KMS-11 (cell line): Measurements from ENCODE around the gene CCDC159.

Experiments
- H2AFZ ChIP-seq: fragments of 200-600 bp; sonication (generic); 2 replicates; pipeline ENCODE4 v1.6.1; 2016; ENCODE audit warnings: antibody characterized with exemption, mixed run types, low read depth
- H3K27ac ChIP-seq: fragments of 200-600 bp; sonication (generic); 2 replicates; pipeline ENCODE4 v1.6.1; 2016; ENCODE audit warnings: mild to moderate bottlenecking, mixed run types
- H3K27me3 ChIP-seq: fragments of 200-600 bp; sonication (generic); 2 replicates; pipeline ENCODE4 v1.6.1; 2017; ENCODE audit warnings: mild to moderate bottlenecking, low read depth, mixed run types, moderate library complexity; ENCODE audit not compliant: insufficient read depth
- H3K36me3 ChIP-seq: fragments of 200-600 bp; sonication (generic); 2 replicates; pipeline ENCODE4 v1.6.1; 2017; ENCODE audit warnings: mild to moderate bottlenecking, mixed run types; ENCODE audit not compliant: insufficient read depth
- H3K4me1 ChIP-seq: fragments of 200-600 bp; sonication (generic); 2 replicates; pipeline ENCODE4 v1.6.1; 2016; ENCODE audit warnings: mild to moderate bottlenecking, low read depth, mixed run types; ENCODE audit not compliant: poor library complexity, severe bottlenecking
- H3K4me2 ChIP-seq: fragments of 200-600 bp; sonication (generic); 2 replicates; pipeline ENCODE4 v1.7.0; 2016; ENCODE audit warnings: mild to moderate bottlenecking, mixed run types
- H3K4me3 ChIP-seq: fragments of 200-600 bp; sonication (generic); IDR thresholded peaks from 2 replicates; pipeline ENCODE4 v1.6.1; 2017; ENCODE audit warnings: low read depth, low read length, mixed read lengths; ENCODE audit not compliant: insufficient read depth
- H3K79me2 ChIP-seq: fragments of 200-600 bp; sonication (generic); 2 replicates; pipeline ENCODE4 v1.6.1; 2016; ENCODE audit warnings: low read depth, mixed run types; ENCODE audit not compliant: insufficient read depth
- H3K9ac ChIP-seq: fragments of 200-600 bp; sonication (generic); 2 replicates; pipeline ENCODE4 v1.6.1; 2016; ENCODE audit warnings: mild to moderate bottlenecking, mixed run types
- H4K20me1 ChIP-seq: fragments of 200-600 bp; sonication (generic); 2 replicates; pipeline ENCODE4 v1.6.1; 2016; ENCODE audit warnings: mild to moderate bottlenecking, mixed run types; ENCODE audit not compliant: insufficient read depth
- TF ChIP-seq, protein P1 (sequence below): fragments of 200-600 bp; sonication (generic); conservative IDR thresholded peaks from 2 replicates; pipeline ENCODE4 v1.6.1; 2017; ENCODE audit warnings: low read depth, mild to moderate bottlenecking, antibody characterized with exemption, low read length, moderate library complexity, mixed read lengths

Gene CCDC159

DNA sequence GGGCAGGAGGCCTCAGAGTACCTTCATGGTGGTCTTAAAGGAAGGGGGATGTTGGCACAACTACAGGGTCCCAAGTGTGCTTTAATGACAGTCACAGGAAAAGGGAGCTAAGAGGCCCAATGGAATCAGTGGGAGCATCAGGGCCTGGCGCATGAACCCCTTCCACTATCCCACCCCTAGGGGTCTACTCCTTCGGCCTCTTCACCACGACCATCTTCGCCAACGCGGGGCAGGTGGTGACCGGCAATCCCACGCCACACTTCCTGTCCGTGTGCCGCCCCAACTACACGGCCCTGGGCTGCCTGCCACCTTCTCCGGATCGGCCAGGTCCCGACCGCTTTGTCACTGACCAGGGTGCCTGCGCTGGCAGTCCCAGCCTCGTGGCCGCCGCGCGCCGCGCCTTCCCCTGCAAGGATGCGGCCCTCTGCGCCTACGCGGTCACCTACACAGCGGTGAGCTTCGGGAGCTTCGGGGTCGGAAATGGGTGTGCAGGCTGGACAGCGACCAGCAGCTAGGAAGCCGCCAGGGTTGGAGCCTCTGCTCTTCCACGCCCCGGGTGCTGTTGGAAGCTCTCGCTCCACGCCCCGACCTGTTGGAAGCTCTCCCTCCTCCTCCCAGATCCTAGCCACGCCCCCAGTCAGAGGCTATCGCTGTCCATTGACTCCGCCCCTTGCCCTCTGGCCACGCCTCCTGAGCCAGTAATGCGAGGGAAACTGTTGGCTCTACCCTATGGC lies 14.9 kb downstream of the CCDC159 start:
- Histone ChIP-seq H2AFZ (no peak overlapping the region), H3K9ac (no peak overlapping the region), H3K27ac (no peak overlapping the region), H3K79me2 (no peaks in the 10 kb centered on the region), H3K27me3 (no peaks in the 10 kb centered on the region), H3K4me1 (no peaks in the 10 kb centered on the region), H4K20me1 (no peaks in the 10 kb centered on the region), H3K4me3 (no peak overlapping the region), H3K36me3 (no peaks in the 10 kb centered on the region), H3K4me2 (no peak overlapping the region)
- TF ChIP-seq, protein P1, sequence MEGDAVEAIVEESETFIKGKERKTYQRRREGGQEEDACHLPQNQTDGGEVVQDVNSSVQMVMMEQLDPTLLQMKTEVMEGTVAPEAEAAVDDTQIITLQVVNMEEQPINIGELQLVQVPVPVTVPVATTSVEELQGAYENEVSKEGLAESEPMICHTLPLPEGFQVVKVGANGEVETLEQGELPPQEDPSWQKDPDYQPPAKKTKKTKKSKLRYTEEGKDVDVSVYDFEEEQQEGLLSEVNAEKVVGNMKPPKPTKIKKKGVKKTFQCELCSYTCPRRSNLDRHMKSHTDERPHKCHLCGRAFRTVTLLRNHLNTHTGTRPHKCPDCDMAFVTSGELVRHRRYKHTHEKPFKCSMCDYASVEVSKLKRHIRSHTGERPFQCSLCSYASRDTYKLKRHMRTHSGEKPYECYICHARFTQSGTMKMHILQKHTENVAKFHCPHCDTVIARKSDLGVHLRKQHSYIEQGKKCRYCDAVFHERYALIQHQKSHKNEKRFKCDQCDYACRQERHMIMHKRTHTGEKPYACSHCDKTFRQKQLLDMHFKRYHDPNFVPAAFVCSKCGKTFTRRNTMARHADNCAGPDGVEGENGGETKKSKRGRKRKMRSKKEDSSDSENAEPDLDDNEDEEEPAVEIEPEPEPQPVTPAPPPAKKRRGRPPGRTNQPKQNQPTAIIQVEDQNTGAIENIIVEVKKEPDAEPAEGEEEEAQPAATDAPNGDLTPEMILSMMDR = no peak

DNA sequence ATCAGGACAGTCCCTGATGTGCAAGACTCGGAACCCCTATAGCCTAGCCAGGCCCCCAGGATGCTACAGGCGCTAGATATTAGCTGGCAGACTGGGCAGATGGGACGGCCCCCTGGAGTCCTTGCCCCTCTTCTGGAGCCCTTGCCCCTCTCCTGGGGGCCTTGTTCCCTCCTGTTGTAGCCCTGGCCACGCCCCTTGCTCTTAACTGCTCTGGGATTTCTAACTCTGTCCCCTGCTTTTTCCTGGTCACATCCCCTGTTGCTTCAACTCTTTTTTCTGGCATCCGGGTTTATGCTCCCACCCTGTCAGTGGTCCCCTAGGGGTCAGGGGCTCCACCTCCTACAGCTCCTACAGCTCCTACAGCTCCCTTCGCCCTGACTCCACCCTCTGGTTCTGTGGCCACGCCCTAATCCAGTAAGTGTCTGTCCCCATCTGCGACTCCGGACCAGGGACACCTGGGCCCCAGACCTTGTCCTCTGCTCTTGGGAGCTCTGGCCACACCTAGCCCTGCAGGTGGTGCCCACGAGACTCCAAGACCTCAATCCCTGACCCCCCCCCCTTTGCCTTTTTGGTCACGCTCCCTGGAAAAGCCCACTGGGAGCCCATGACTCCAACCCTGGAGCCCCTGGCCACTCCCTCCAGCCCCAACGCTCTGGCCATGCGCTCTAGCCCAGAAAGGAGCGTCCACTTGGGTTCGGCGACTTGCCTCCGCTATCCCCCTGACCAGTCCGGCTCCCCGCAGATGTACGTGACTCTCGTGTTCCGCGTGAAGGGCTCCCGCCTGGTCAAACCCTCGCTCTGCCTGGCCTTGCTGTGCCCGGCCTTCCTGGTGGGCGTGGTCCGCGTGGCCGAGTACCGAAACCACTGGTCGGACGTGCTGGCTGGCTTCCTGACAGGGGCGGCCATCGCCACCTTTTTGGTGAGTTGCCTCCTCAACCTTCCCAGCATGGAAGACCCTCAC lies 15.7 kb downstream of the CCDC159 start:
- no peak overlapping the region for H3K27ac ChIP-seq
- no peaks in the 10 kb centered on the region for H3K79me2 ChIP-seq
- H3K4me2 ChIP-seq = no peak overlapping the region
- no peaks in the 10 kb centered on the region for H3K27me3 ChIP-seq
- no peak overlapping the region for H2AFZ ChIP-seq
- no peaks in the 10 kb centered on the region for H3K36me3 ChIP-seq
- no peaks in the 10 kb centered on the region for H3K4me1 ChIP-seq
- H4K20me1 ChIP-seq = no peaks in the 10 kb centered on the region
- TF ChIP-seq, protein P1 = no peak
- H3K9ac ChIP-seq = no peak overlapping the region
- H3K4me3 ChIP-seq = no peak overlapping the region

DNA sequence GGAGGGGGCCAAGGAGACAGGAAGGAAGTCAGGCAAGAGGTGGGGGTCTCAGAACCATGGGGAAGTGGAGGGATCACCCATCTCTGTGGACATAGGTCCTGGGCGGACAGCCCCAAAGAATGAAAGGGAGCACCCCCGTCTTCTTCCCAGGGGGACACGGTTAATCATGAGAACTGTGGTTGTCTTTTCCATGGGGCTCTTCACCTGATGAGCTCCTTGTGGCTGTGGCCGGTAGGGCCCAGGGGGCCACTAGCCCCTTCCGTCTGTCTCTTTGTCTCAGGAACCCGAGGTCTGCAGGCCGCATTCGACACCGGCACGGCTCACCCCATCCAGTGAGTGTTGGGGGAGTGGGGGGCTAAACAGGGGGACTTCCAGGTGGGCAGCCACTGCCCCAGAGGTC lies 17.6 kb downstream of the CCDC159 start:
- H3K27ac ChIP-seq = no peak overlapping the region
- TF ChIP-seq, protein P1 = no peak
- no peaks in the 10 kb centered on the region for H3K79me2 ChIP-seq
- H3K4me2 ChIP-seq = no peak overlapping the region
- H3K4me3 ChIP-seq = no peak overlapping the region
- H3K9ac ChIP-seq = no peak overlapping the region
- H4K20me1 ChIP-seq = no peaks in the 10 kb centered on the region
- H2AFZ ChIP-seq = no peak overlapping the region
- no peaks in the 10 kb centered on the region for H3K27me3 ChIP-seq
- no peaks in the 10 kb centered on the region for H3K4me1 ChIP-seq
- H3K36me3 ChIP-seq = no peaks in the 10 kb centered on the region

DNA sequence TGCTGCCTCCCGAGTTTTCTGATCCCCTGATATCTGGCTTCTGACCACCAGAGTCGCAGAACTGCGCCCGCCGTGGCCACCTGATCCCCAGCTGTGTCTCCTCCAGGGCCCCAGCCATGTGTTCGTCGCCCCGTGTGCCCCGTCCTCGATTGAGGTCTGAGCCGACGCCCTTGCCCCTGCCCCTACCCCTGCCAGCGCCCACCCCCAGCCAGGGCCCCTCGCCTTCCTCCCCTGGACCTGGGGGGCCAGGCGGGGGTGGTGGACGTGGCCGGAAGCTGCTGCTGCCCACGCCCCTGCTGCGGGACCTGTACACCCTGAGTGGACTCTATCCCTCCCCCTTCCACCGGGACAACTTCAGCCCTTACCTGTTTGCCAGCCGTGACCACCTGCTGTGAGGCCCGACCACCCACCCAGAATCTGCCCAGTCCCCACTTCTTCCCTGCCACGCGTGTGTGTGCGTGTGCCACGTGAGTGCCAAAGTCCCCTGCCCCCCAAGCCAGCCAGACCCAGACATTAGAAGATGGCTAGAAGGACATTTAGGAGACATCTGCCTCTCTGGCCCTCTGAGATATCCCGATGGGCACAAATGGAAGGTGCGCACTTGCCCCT lies 18.1 kb downstream of the CCDC159 start:
- no peaks in the 10 kb centered on the region for H3K79me2 ChIP-seq
- no peak overlapping the region for H3K4me2 ChIP-seq
- H3K36me3 ChIP-seq = no peaks in the 10 kb centered on the region
- H3K4me1 ChIP-seq = no peaks in the 10 kb centered on the region
- H2AFZ ChIP-seq = no peak overlapping the region
- H3K27me3 ChIP-seq = no peaks in the 10 kb centered on the region
- TF ChIP-seq, protein P1 = no peak
- no peak overlapping the region for H3K4me3 ChIP-seq
- H3K9ac ChIP-seq = no peak overlapping the region
- H4K20me1 ChIP-seq = no peaks in the 10 kb centered on the region
- no peak overlapping the region for H3K27ac ChIP-seq
